A673 (cell line): ENCODE measurements around the gene PSMB9.

Experiments used
- CTCF ChIP-seq: fragments of 300-800, 200-600 bp; sonication (generic); conservative IDR thresholded peaks from 2 replicates; pipeline ENCODE4 v1.5.1; 2017; ENCODE audit warnings: low read depth, mild to moderate bottlenecking, antibody characterized with exemption, low read length, moderate library complexity, mixed read lengths
- EZH2 ChIP-seq: fragments of 200-600 bp; sonication (generic); IDR thresholded peaks from 2 replicates; pipeline ENCODE4 v1.6.1; 2017; ENCODE audit warnings: borderline replicate concordance, low read depth, mild to moderate bottlenecking, mixed read lengths, antibody characterized with exemption, low read length; ENCODE audit not compliant: poor library complexity, severe bottlenecking

GRCh38 chr6:32829495-32829894, 24.5 kb upstream of the PSMB9 start:
- TF ChIP-seq CTCF (no peak), EZH2 (no peak)
